Measurements from ENCODE around the gene NOS2.

Gene NOS2

DNA sequence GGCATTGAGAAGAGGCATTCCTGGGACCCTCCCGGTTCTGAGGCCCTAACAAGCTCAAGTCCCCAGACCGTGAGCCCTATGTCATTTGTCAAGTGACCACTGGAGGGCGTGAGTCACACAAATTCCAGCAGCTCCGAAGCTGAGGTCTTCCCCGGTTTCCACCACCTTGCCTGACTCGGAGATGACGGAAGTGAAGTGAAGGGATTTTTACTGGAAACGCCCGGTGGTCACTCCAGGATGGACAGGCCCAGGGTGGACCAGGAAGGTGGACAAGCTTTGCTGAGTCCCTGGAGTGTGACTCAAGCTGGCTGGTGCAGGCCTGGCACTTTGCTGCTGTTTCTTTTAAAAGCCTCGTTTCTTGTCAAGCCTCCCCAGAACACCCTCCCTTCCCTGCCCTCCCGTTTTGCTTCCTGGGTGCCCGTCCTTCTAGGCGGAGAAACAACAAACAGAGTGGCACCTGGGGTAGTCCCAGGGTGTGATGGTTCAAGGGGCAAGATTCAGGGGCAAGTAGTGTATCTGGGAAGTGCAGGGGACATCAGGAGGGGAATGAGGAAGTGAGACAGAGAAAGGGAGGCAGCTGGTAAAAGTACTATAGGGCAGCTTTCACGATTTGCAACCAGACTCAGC is 5.3 kb upstream of the NOS2 start:
- peak overlapping the region; percentile 48 for H3K4me3 ChIP-seq (ENCODE audit: low read depth, low read length)
- TF ChIP-seq, protein P1, sequence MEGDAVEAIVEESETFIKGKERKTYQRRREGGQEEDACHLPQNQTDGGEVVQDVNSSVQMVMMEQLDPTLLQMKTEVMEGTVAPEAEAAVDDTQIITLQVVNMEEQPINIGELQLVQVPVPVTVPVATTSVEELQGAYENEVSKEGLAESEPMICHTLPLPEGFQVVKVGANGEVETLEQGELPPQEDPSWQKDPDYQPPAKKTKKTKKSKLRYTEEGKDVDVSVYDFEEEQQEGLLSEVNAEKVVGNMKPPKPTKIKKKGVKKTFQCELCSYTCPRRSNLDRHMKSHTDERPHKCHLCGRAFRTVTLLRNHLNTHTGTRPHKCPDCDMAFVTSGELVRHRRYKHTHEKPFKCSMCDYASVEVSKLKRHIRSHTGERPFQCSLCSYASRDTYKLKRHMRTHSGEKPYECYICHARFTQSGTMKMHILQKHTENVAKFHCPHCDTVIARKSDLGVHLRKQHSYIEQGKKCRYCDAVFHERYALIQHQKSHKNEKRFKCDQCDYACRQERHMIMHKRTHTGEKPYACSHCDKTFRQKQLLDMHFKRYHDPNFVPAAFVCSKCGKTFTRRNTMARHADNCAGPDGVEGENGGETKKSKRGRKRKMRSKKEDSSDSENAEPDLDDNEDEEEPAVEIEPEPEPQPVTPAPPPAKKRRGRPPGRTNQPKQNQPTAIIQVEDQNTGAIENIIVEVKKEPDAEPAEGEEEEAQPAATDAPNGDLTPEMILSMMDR (IDR thresholded peaks at IDR 0.05; ENCODE audit: insufficient read depth, low read depth, low read length, missing control alignments) = peak; percentile 89
- peak; percentile 95 for DNase-seq (ENCODE audit: low read depth)

DNA sequence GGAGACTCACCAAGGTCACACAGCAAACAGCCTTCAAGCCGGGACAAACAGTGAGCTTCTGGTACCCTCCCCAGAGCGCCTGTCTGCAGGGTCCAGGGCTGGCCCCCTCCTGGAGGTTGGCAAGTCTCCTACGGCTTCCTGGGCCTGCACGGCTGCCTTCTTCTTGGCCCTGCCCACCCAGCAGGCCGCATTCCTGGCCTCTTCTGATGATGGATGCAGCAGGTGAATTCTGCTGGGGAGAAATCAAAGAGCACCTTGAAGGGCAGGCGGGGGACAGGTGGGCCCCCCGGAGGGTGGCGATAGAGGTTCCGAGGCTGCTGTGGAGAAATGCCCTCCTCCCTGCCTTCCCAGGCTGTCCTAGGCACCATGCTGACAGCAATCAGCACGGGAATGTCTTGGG is 3.8 kb upstream of the NOS2 start:
- no peak overlapping the region for H3K4me3 ChIP-seq (ENCODE audit: low read depth, low read length)

DNA sequence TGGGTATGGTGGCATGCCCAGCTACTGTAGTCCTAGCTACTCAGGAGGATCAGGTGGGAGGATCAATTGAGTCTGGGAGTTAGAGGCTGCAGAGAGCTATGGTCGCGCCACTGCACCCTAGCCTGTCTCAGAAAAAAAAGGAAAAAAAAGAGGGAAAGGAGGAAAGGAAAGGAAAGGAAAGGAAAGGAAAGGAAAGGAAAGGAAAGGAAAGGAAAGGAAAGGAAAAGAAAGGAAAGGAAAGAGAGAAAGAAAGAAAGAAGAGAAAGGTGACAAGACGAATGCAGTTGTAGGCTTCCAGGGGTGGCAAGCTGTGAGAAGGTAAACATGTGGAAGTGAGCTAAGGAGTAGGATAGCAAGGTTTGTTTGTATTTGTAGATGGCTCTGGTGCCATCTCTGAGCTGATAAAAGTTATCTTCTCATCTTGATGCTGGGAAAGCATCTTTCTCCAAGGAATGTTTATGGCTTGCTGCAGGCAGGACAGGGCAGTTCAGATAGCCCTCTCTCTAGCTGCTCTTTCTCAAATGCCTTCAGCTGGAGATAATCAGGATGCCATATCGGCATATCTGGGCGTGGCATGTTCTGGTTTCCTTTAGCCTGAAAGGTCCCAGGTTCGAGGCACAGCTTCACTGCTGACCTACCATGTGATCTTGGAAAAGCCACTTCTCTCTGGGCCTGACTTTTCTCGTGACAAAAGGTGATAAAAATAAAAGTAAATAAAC is 2.8 kb upstream of the NOS2 start:
- no peak for DNase-seq (ENCODE audit: low read depth)
- H3K4me3 ChIP-seq (ENCODE audit: low read depth, low read length) = no peak overlapping the region
- TF ChIP-seq, protein P1 (IDR thresholded peaks at IDR 0.05; ENCODE audit: insufficient read depth, low read depth, low read length, missing control alignments) = no peak

More for the DNA sequence above, 3.8 kb upstream of the NOS2 start:
- DNase-seq (ENCODE audit: low read depth) = no peak
- TF ChIP-seq, protein P1 (IDR thresholded peaks at IDR 0.05; ENCODE audit: insufficient read depth, low read depth, low read length, missing control alignments) = no peak

DNA sequence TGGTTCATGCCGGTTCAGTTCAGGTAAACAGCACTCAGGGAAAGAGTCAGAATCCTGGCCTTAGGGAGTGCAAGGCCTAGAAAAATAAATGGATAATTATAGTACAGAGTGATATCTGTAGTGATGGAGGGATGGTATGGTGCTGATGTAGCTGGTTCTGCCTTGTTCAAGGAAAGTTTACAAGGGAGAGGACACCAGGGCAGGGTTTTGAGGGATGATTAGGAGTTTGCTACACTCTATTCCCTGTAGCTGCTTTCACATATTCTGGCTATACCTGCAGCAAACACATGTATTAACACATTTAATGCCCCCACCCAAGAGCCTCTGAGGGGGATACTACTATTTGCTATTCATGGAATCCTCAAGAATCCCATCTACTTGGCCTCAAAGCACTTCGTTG is 1.7 kb upstream of the NOS2 start:
- TF ChIP-seq, protein P1 (IDR thresholded peaks at IDR 0.05; ENCODE audit: insufficient read depth, low read depth, low read length, missing control alignments) = no peak
- H3K4me3 ChIP-seq (ENCODE audit: low read depth, low read length) = no peak overlapping the region
- no peak for DNase-seq (ENCODE audit: low read depth)

DNA sequence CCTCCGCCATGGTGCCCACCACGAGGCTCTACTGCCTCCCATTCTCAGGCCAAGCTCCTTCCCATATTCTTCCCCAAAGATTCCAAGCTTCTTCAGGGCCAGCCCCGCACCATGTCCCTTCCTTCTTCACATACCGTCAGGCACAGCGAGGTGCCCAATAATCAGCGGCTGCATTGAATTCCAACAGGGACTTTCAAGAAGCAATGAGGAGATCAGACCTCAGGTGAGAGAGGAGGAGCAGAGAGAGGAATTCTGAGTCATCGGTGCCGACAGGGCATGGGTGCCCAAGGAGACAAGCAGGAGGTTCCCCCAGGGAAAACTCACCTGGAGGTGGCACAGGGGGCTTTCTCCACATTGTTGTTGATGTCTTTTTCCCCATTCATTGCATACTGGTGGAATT is 2.0 kb downstream of the NOS2 start:
- DNase-seq (ENCODE audit: low read depth) = no peak
- TF ChIP-seq, protein P1 (IDR thresholded peaks at IDR 0.05; ENCODE audit: insufficient read depth, low read depth, low read length, missing control alignments) = no peak

DNA sequence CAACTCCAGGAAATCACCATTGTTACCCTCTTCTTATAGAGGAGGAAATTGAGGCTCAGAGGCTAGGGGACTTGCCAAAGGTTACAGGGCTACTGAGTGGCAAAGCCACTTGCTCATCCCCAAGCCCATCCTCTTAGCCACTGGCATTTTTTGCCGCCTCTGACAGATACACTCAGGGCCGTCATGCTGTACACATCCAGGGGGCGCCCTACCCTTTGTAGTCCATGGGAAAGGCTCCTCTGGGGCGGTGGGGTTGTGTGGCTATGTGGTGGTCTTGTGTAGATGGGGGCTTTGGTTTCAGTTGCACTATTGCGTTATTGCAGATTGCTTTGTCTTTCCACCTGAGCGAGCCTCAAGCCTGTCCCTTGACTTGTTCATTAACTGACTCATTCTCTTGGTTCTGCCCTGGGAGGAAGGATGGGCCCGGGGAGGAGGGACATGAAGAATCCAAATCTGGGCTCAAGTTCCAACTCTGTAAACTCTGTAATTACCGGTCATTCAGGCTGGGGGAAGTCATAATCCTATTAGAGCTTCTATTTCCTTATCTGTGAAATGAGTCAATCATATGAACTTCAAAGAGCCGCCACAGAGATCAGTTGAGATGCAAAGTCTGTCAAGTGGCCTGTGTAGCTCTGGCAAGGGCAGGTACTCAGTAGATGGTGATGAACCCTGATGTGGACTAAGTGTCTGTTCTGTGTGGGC is 2.8 kb downstream of the NOS2 start:
- H3K4me3 ChIP-seq (ENCODE audit: low read depth, low read length) = no peak overlapping the region
- TF ChIP-seq, protein P1 (IDR thresholded peaks at IDR 0.05; ENCODE audit: insufficient read depth, low read depth, low read length, missing control alignments) = no peak
- no peak for DNase-seq (ENCODE audit: low read depth)

More for the DNA sequence above, 2.0 kb downstream of the NOS2 start:
- H3K4me3 ChIP-seq (ENCODE audit: low read depth, low read length) = no peak overlapping the region

Measured in GM12865 (cell line).